Measurements from ENCODE around the gene ALG13. TPM values are rescaled to one million over a fixed set of nuclear protein-coding genes. Genes with fewer than 3 reads are reported as not detected.
"Not testable (repeated sequence)": the region's sequence is repeated elsewhere in the genome, so short reads cannot be mapped to it uniquely, and the experiment has no call there.

The ALG13 gene
- total RNA-seq = 26.1 and 49.1 TPM in 2 replicates

DNA sequence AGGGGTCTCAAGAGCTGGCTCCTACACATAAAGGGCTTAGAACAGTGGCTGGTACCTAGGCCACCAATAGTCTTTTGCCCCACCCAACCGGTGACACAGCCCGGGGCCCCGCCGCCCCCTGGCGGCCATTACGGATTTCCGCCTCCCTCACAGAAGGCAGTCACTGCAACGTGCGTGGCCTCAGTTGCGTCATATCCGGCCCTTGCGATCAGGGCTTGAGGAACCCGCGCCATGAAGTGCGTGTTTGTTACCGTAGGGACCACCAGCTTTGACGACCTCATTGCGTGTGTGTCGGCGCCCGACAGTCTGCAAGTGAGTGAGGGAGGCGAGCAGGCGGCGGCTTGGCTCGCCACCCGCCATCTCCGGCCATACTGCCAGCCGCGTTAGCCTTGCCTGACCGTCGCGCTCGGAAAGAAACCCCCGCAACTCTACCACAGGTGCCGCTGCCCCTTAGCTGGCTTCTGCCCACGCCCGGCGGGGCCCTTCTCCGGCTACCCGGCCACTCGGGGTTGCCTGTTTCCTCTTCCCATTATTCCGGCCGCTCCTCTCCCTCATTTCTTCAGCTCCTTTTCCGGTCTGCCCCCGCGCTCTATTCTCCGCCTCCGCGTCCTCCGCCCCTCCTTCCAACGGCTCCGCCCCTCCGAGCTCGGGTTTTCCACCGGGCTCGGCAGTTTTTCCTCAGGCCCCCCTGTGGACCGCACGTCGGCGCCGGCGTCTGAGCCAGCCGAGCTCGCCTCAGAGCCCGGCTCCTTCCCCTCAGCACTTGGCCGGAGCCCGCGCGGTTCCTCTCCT is at the start of gene ALG13:
ALG13 (plus strand) TSS at position 183 of the 792 bp plus-strand sequence; CDS start at position 232, 49 bp downstream.
- H3K4me3 ChIP-seq (ENCODE audit: low read depth, low read length) = peak within 1 kb of the TSS; percentile 79
- TF ChIP-seq, protein P1, sequence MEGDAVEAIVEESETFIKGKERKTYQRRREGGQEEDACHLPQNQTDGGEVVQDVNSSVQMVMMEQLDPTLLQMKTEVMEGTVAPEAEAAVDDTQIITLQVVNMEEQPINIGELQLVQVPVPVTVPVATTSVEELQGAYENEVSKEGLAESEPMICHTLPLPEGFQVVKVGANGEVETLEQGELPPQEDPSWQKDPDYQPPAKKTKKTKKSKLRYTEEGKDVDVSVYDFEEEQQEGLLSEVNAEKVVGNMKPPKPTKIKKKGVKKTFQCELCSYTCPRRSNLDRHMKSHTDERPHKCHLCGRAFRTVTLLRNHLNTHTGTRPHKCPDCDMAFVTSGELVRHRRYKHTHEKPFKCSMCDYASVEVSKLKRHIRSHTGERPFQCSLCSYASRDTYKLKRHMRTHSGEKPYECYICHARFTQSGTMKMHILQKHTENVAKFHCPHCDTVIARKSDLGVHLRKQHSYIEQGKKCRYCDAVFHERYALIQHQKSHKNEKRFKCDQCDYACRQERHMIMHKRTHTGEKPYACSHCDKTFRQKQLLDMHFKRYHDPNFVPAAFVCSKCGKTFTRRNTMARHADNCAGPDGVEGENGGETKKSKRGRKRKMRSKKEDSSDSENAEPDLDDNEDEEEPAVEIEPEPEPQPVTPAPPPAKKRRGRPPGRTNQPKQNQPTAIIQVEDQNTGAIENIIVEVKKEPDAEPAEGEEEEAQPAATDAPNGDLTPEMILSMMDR (conservative IDR thresholded peaks at IDR 0.05; ENCODE audit: low read depth, low read length) = peak; percentile 63
- DNase-seq (ENCODE audit: low read depth) = peak; percentile 27

DNA sequence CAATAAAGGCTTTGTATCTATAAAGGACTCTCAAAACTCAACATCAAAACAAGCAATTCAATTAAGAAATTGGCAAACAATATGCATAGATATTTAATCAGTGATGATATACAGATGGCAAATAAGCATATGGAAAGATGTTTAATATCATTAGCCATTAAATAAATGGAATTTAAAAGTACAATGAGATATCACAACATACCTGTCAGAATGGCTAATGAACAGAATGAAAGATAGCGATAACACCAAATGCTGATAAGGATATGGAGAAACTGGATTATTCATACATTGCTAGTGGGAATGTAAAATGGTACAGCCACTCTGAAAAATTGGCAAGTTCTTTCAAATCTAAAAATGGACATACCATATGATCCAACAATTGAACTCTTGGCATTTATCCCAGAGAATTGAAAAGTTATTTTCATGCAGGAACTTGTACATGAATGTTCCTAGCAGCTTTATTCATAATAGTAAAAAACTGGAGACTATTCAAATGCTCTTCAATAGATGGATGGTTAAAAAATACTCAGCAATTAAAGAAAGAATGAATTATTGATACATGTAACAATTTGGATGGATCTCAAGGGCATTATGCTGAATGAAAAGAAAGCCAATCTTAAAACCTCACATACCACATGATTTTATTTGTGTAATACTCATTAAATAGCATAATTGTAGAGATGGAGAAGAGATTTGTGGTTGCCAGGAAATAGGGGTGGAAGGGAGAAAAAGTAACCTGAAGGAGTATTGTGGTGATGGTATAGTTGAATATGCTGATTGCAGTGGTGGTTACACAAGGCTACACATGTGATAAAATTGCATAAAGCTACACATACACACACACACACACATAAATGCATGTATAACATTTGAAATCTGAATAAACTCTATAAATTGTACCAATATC is 45.9 kb upstream of the ALG13 start:
- no peak overlapping the region for H3K4me3 ChIP-seq (ENCODE audit: low read depth, low read length)
- no peak for DNase-seq (ENCODE audit: low read depth)
- TF ChIP-seq, protein P1 (conservative IDR thresholded peaks at IDR 0.05; ENCODE audit: low read depth, low read length) = no peak

DNA sequence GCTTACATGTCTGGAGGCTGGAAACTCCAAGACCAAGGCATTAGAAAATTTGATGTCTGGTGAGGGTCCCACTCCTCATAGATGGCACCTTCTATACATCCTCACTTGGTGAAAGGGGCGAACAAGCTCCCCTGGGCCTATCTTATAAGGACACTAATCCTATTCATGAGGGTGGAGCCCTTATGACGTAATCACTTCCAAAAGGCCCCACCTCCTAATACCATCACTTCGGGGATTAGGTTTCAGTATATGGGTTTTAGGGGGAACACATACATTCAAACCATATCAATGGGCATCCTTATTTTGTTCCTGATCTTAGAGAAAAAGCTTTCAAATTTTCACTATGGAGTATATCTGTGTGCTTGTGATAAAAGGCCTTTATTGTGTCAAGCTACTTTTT is 39.0 kb upstream of the ALG13 start:
- TF ChIP-seq, protein P1 (conservative IDR thresholded peaks at IDR 0.05; ENCODE audit: low read depth, low read length) = no peak
- no peak for DNase-seq (ENCODE audit: low read depth)
- H3K4me3 ChIP-seq (ENCODE audit: low read depth, low read length) = no peak overlapping the region

DNA sequence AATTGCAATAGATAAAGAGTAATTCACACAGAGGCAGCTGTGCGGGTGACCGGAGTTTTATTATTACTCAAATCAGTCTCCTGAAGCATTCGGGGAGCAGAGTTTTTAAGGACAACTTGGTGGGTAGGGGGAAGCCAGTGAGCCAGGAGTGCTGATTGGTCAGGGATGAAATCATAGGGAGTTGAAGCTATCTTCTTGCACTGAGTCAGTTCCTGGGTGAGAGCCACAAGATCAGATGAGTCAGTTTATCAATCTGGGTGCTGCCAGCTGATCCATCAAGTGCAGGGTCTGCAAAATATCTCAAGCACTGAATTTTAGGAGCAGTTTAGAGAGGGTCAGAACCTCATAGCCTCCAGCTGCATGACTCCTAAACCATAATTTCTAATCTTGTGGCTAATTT is 35.8 kb upstream of the ALG13 start:
- H3K4me3 ChIP-seq (ENCODE audit: low read depth, low read length); DNase-seq (ENCODE audit: low read depth): not testable (repeated sequence)

DNA sequence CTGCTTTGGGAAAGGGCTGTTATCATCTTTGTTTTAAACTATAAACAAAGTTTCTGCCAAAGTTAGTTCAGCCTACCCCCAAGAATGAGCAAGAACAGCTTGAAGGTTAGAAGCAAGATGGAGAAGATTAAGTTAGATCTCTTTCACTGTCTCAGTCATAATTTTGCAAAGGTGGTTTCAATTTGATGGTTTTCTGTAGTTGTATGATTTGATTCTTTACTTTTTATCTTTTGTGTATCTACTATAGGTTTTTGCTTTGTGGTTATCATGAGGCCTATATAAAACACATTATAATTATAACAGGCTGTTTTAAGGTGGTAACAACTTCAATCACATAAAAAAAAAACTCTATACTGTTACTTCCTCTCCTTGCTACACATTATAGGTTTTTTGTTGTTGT is 35.4 kb upstream of the ALG13 start:
- H3K4me3 ChIP-seq (ENCODE audit: low read depth, low read length) = no peak overlapping the region
- no peak for DNase-seq (ENCODE audit: low read depth)
- TF ChIP-seq, protein P1 (conservative IDR thresholded peaks at IDR 0.05; ENCODE audit: low read depth, low read length) = no peak

DNA sequence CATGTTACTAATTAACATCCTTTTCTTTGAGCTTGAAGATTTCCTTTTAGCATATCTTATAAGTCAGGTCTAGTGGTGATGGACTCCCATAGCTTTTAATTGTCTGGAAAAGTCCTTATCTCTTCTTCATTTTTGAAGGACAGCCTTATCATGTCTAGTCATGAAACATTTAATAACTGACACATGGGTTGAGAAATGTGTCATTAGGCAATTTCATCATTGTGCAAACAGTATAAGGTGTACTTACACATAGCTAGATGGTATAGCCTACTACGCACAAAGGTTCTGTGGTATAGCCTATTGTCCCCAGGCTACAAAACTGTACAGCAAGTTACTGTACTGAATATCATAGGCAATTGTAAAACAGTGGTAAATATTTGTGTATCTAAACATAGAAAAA is 34.5 kb upstream of the ALG13 start:
- TF ChIP-seq, protein P1 (conservative IDR thresholded peaks at IDR 0.05; ENCODE audit: low read depth, low read length) = no peak
- no peak for DNase-seq (ENCODE audit: low read depth)
- no peak overlapping the region for H3K4me3 ChIP-seq (ENCODE audit: low read depth, low read length)

DNA sequence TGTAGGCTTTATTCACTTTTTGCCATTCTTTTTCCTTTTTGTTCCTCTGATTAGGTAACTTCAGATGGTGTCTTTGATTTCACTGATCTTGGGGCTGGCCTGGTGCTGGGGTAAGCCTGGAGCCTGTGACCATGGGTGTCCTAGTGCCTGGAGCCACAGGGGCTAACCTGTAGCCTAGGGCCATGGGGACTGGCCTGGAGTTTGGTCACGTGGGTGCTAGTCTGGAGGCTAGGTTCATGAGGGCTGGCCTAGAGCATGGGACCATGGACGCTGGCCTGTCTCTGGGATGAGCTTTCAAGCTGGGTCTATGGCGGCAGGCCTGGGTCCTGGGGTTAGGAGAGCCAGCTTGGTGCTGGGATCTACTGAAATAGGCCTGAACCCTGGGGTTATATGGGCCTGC is 32.2 kb upstream of the ALG13 start:
- no peak overlapping the region for H3K4me3 ChIP-seq (ENCODE audit: low read depth, low read length)
- DNase-seq (ENCODE audit: low read depth) = no peak
- TF ChIP-seq, protein P1 (conservative IDR thresholded peaks at IDR 0.05; ENCODE audit: low read depth, low read length) = no peak

All from epithelial cell of proximal tubule (primary cell).